ENCODE data around the gene MISP. TPM values are rescaled to one million over a fixed set of nuclear protein-coding genes. Genes with fewer than 3 reads are reported as not detected.

The MISP gene
- total and polyA plus RNA-seq, 2 of the 13 experiments (the other 11 are each of a cell fraction or from before 2014, with no cell fraction given): 0.67 to 1.3 TPM

- TF ChIP-seq ZHX2 (IDR thresholded peaks at IDR 0.05; ENCODE audit: low read depth) (no peak), ZHX2 (CRISPR knock-in tag; IDR thresholded peaks at IDR 0.05; ENCODE audit: borderline replicate concordance) (no peak), ZNF563 (CRISPR knock-in tag; IDR thresholded peaks at IDR 0.05) (peak; percentile 45; the same call in 1 of the 2 replicates), ZMAT5 (CRISPR knock-in tag; IDR thresholded peaks at IDR 0.05; ENCODE audit: borderline replicate concordance, low read depth) (no peak), KAT8 (CRISPR knock-in tag; IDR thresholded peaks at IDR 0.05) (peak; percentile 67; the same call in 1 of the 2 replicates), ZNF83 (CRISPR knock-in tag; IDR thresholded peaks at IDR 0.05; ENCODE audit: borderline replicate concordance) (0 out of 2 replicates have a peak, but pooled peaks have one; percentile 28), EP300 (IDR thresholded peaks at IDR 0.05; ENCODE audit: low read depth in 2 of 2, low read length in 2 of 2) (peak in 1 of 2 experiments; percentile 52; a peak in 1 of 4 replicates), EP300 (CRISPR knock-in tag; IDR thresholded peaks at IDR 0.05; ENCODE audit: borderline replicate concordance) (peak; percentile 39; the same call in 1 of the 2 replicates), RFX5 (IDR thresholded peaks at IDR 0.05; ENCODE audit: low read depth, low read length) (no peak), ZNF691 (CRISPR knock-in tag; IDR thresholded peaks at IDR 0.05; ENCODE audit: borderline replicate concordance, low read depth) (no peak), HMGXB4 (CRISPR knock-in tag; IDR thresholded peaks at IDR 0.05; ENCODE audit: borderline replicate concordance in 1 of 2, low read depth in 1 of 2) (peak in 1 of 2 experiments; percentile 28; a peak in 2 of 4 replicates), SETDB1 (CRISPR knock-in tag; IDR thresholded peaks at IDR 0.05; ENCODE audit: borderline replicate concordance) (no peak), KLF12 (CRISPR knock-in tag; IDR thresholded peaks at IDR 0.05; ENCODE audit: borderline replicate concordance) (no peak; the same call in 1 of the 2 replicates), HOXA3 (CRISPR knock-in tag; IDR thresholded peaks at IDR 0.05) (peak; percentile 41; the same call in 1 of the 2 replicates), CHD2 (IDR thresholded peaks at IDR 0.05; ENCODE audit: low read depth, low read length) (no peak), POLR2G (IDR thresholded peaks at IDR 0.05; ENCODE audit: low read depth, low read length) (no peak), PHF20 (CRISPR knock-in tag; IDR thresholded peaks at IDR 0.05) (no peak), NAIF1 (CRISPR knock-in tag; IDR thresholded peaks at IDR 0.05; ENCODE audit: borderline replicate concordance) (no peak), YEATS2 (CRISPR knock-in tag; IDR thresholded peaks at IDR 0.05; ENCODE audit: borderline replicate concordance) (no peak)
Measured at GRCh38 chr19:782185-782877, 31.4 kb downstream of the MISP start (continued).

Data from HepG2 (cell line).